ENCODE measurements around the gene CRYZL1. TPM values are rescaled to one million over a fixed set of nuclear protein-coding genes. Genes with fewer than 3 reads are reported as not detected.

Gene CRYZL1
- polyA plus RNA-seq, 1 donor (not counting 4 experiments of a cell fraction or from before 2014, with no cell fraction given) = 48.9 TPM

- Histone ChIP-seq H3K4me1 (ENCODE audit: control insufficient read depth, extremely low read depth, insufficient read depth, low read length) (peaks cover 7% of the 10 kb centered on the region), H3K36me3 (ENCODE audit: control insufficient read depth in 2 of 2, extremely low read depth in 1 of 2, insufficient read depth in 2 of 2, low read length in 2 of 2) (peaks cover 9 to 15% of the 10 kb centered on the region in 2 experiments), H3K4me3 (ENCODE audit: control insufficient read depth in 2 of 3, extremely low read depth in 1 of 3, insufficient read depth in 2 of 3, low read depth in 1 of 3, low read length in 3 of 3) (no peak overlapping the region), H3K9me3 (ENCODE audit: control insufficient read depth, low read depth, low read length) (no peaks in the 10 kb centered on the region), H3K9me1 (ENCODE audit: control insufficient read depth, extremely low read depth, insufficient read depth, low read length) (no peaks in the 10 kb centered on the region), H3K27ac (ENCODE audit: control insufficient read depth, insufficient read depth, low read length) (no peak overlapping the region), H3K27me3 (ENCODE audit: control insufficient read depth, extremely low read depth, insufficient read depth, low read length) (no peaks in the 10 kb centered on the region), H3K9ac (ENCODE audit: control insufficient read depth, extremely low read depth, insufficient read depth, low read length) (no peak overlapping the region), H2AFZ (ENCODE audit: control insufficient read depth, low read length) (no peak overlapping the region), H3K79me2 (ENCODE audit: control insufficient read depth, insufficient read depth, low read length) (peaks cover 20% of the 10 kb centered on the region), H4K20me1 (ENCODE audit: control insufficient read depth, extremely low read depth, insufficient read depth, low read length) (no peaks in the 10 kb centered on the region), H3K4me2 (ENCODE audit: control insufficient read depth, extremely low read depth, insufficient read depth, low read depth, low read length) (no peak overlapping the region)
- DNase-seq (ENCODE audit: low read depth, low spot score) (no peak), FAIRE-seq (no peak)
- dilution Hi-C loops (cut with MboI; ENCODE audit: extremely low pct_ligation_motif_present, low sequenced_read_pairs) = no loop called here
- no peak for TF ChIP-seq EZH2 (IDR thresholded peaks at IDR 0.05; ENCODE audit: low read length)
- no peak for TF ChIP-seq CTCF (optimal IDR thresholded peaks at IDR 0.05 in 1 of 3, IDR thresholded peaks at IDR 0.05 in 1 of 3, conservative IDR thresholded peaks at IDR 0.05 in 1 of 3; ENCODE audit: extremely low read depth in 1 of 3, insufficient read depth in 2 of 3, low read length in 3 of 3)
Measured at GRCh38 chr21:33569991-33570390, 71.5 kb downstream of the CRYZL1 start.

GRCh38 chr21:33568448-33568847, 73.1 kb downstream of the CRYZL1 start:
- H2AFZ ChIP-seq (ENCODE audit: control insufficient read depth, low read length) = no peak overlapping the region
- H3K9me1 ChIP-seq (ENCODE audit: control insufficient read depth, extremely low read depth, insufficient read depth, low read length) = no peaks in the 10 kb centered on the region
- H4K20me1 ChIP-seq (ENCODE audit: control insufficient read depth, extremely low read depth, insufficient read depth, low read length) = no peaks in the 10 kb centered on the region
- H3K36me3 ChIP-seq (ENCODE audit: control insufficient read depth in 2 of 2, extremely low read depth in 1 of 2, insufficient read depth in 2 of 2, low read length in 2 of 2) = peaks cover 9 to 15% of the 10 kb centered on the region in 2 experiments
- FAIRE-seq = no peak
- no peak overlapping the region for H3K27ac ChIP-seq (ENCODE audit: control insufficient read depth, insufficient read depth, low read length)
- no peaks in the 10 kb centered on the region for H3K9me3 ChIP-seq (ENCODE audit: control insufficient read depth, low read depth, low read length)
- peaks cover 27% of the 10 kb centered on the region for H3K79me2 ChIP-seq (ENCODE audit: control insufficient read depth, insufficient read depth, low read length)
- no peak overlapping the region for H3K9ac ChIP-seq (ENCODE audit: control insufficient read depth, extremely low read depth, insufficient read depth, low read length)
- DNase-seq (ENCODE audit: low read depth, low spot score) = no peak
- dilution Hi-C loops (cut with MboI; ENCODE audit: extremely low pct_ligation_motif_present, low sequenced_read_pairs) = no loop called here
- peaks cover 7% of the 10 kb centered on the region for H3K4me1 ChIP-seq (ENCODE audit: control insufficient read depth, extremely low read depth, insufficient read depth, low read length)
- H3K27me3 ChIP-seq (ENCODE audit: control insufficient read depth, extremely low read depth, insufficient read depth, low read length) = no peaks in the 10 kb centered on the region
- no peak for TF ChIP-seq CTCF (optimal IDR thresholded peaks at IDR 0.05 in 1 of 3, IDR thresholded peaks at IDR 0.05 in 1 of 3, conservative IDR thresholded peaks at IDR 0.05 in 1 of 3; ENCODE audit: extremely low read depth in 1 of 3, insufficient read depth in 2 of 3, low read length in 3 of 3)
- no peak for TF ChIP-seq EZH2 (IDR thresholded peaks at IDR 0.05; ENCODE audit: low read length)
- no peak overlapping the region for H3K4me2 ChIP-seq (ENCODE audit: control insufficient read depth, extremely low read depth, insufficient read depth, low read depth, low read length)
- no peak overlapping the region for H3K4me3 ChIP-seq (ENCODE audit: control insufficient read depth in 2 of 3, extremely low read depth in 1 of 3, insufficient read depth in 2 of 3, low read depth in 1 of 3, low read length in 3 of 3)
